IMR-90 (cell line): ENCODE measurements around the gene PIWIL4. TPM values are rescaled to one million over a fixed set of nuclear protein-coding genes. Genes with fewer than 3 reads are reported as not detected.

Experiments
- ATAC-seq: fragments of 200-7000 bp; cut with Tn5 transposase; 2 replicates; pipeline ENCODE4 v1.9.1; 2020; ENCODE audit warnings: low read depth, mild to moderate bottlenecking, moderate library complexity
- BruUV-seq: library from RNA; stranded (reverse); fragments of 400-500 nt; replicated peaks from 2 replicates; lab custom pipeline; 2021; lab: Mats Ljungman, UMichigan
- CTCF ChIA-PET: fragments of 300-600 bp; formaldehyde crosslinking; extraction: SDS; loops from one replicate; lab custom pipeline; 2021; ENCODE audit warnings: antibody characterized with exemption; lab: Yijun Ruan, JAX
- POLR2A ChIA-PET: fragments of 300-600 bp; sonication (Branson Sonifier 250); formaldehyde crosslinking; loops from one replicate; lab custom pipeline; 2022; ENCODE audit warnings: antibody characterized with exemption; ENCODE audit not compliant: unreplicated experiment; lab: Charles Lee
- DNase-seq: peaks from one replicate; pipeline ENCODE4 v3.0.0; 2013
- H2AFZ ChIP-seq: replicated peaks from 2 replicates; pipeline ENCODE3; 2013; ENCODE audit warnings: low read length, mild to moderate bottlenecking; ENCODE audit not compliant: poor library complexity
- H2AK5ac ChIP-seq: 2 replicates; pipeline ENCODE4 v1.6.1; 2013; ENCODE audit warnings: low read depth, low read length, inconsistent platforms
- H2AK9ac ChIP-seq: replicated peaks from 2 replicates; pipeline ENCODE3; 2013; ENCODE audit warnings: mild to moderate bottlenecking, low read depth, low read length, moderate library complexity; ENCODE audit not compliant: poor library complexity
- H2BK120ac ChIP-seq: 2 replicates; pipeline ENCODE4 v1.6.1; 2013; ENCODE audit warnings: low read depth, low read length, inconsistent platforms
- H2BK15ac ChIP-seq: 3 replicates; pipeline ENCODE4 v1.6.1; 2013; ENCODE audit warnings: low read depth, low read length, inconsistent platforms
- H2BK20ac ChIP-seq: 2 replicates; pipeline ENCODE4 v1.6.1; 2013; ENCODE audit warnings: low read depth, mild to moderate bottlenecking, inconsistent platforms, low read length, moderate library complexity
- H2BK5ac ChIP-seq: 2 replicates; pipeline ENCODE4 v1.6.1; 2013; ENCODE audit warnings: mild to moderate bottlenecking, low read depth, low read length, inconsistent platforms; ENCODE audit not compliant: poor library complexity, severe bottlenecking
- H3K14ac ChIP-seq: replicated peaks from 2 replicates; pipeline ENCODE4 v1.6.1; 2013; ENCODE audit warnings: low read depth, low read length, inconsistent platforms
- H3K18ac ChIP-seq: 2 replicates; pipeline ENCODE4 v1.6.1; 2013; ENCODE audit warnings: low read depth, low read length, control low read depth
- H3K23ac ChIP-seq: 2 replicates; pipeline ENCODE4 v1.6.1; 2013; ENCODE audit warnings: low read depth, low read length, inconsistent platforms
- H3K27ac ChIP-seq: 2 replicates; pipeline ENCODE4 v1.5.1; 2013; ENCODE audit warnings: mild to moderate bottlenecking, control low read depth, low read length; ENCODE audit not compliant: insufficient read depth
- H3K27me3 ChIP-seq: 2 replicates; pipeline ENCODE4 v1.6.1; 2013; ENCODE audit warnings: low read length; ENCODE audit not compliant: control insufficient read depth, insufficient read depth
- H3K36me3 ChIP-seq: 2 replicates; pipeline ENCODE4 v1.6.1; 2013; ENCODE audit warnings: low read length, mixed read lengths; ENCODE audit not compliant: control insufficient read depth, insufficient read depth
- H3K4ac ChIP-seq: 2 replicates; pipeline ENCODE4 v1.6.1; 2013; ENCODE audit warnings: low read depth, low read length, inconsistent platforms
- H3K4me1 ChIP-seq: 2 replicates; pipeline ENCODE4 v1.6.1; 2013; ENCODE audit warnings: low read length, mixed read lengths; ENCODE audit not compliant: control insufficient read depth, insufficient read depth
- H3K4me2 ChIP-seq: 2 replicates; pipeline ENCODE4 v1.6.1; 2013; ENCODE audit warnings: low read depth, mild to moderate bottlenecking, control low read depth, low read length, moderate library complexity
- H3K4me3 ChIP-seq: 2 replicates; pipeline ENCODE4 v1.5.1; 2013; ENCODE audit warnings: low read depth, mild to moderate bottlenecking, control low read depth, low read length, moderate library complexity; ENCODE audit not compliant: insufficient read depth
- H3K56ac ChIP-seq: 2 replicates; pipeline ENCODE4 v1.6.1; 2013; ENCODE audit warnings: low read length, inconsistent platforms; ENCODE audit not compliant: insufficient read depth; ENCODE audit errors: extremely low read depth
- H3K79me1 ChIP-seq, 2 experiments: 2 replicates each; pipeline ENCODE4 v1.6.1; 2013; ENCODE audit warnings: low read length in 2 of 2, inconsistent platforms in 1 of 2, low read depth in 1 of 2
- H3K9ac ChIP-seq: 2 replicates; pipeline ENCODE4 v1.6.1; 2013; ENCODE audit warnings: low read depth, low read length, control low read depth
- H3K9me1 ChIP-seq: 2 replicates; pipeline ENCODE4 v1.6.1; 2013; ENCODE audit warnings: low read length, inconsistent platforms; ENCODE audit not compliant: insufficient read depth
- H3K9me3 ChIP-seq: 2 replicates; pipeline ENCODE4 v1.6.1; 2013; ENCODE audit warnings: low read length; ENCODE audit not compliant: control insufficient read depth, insufficient read depth
- H4K20me1 ChIP-seq: 2 replicates; pipeline ENCODE4 v1.6.1; 2013; ENCODE audit warnings: low read length, inconsistent platforms; ENCODE audit not compliant: insufficient read depth
- H4K5ac ChIP-seq: 2 replicates; pipeline ENCODE4 v1.6.1; 2013; ENCODE audit warnings: mild to moderate bottlenecking, low read depth, low read length, control low read depth
- H4K8ac ChIP-seq, 2 experiments: 2 replicates each; pipeline ENCODE4 v1.6.1; 2013; ENCODE audit warnings: low read depth in 2 of 2, low read length in 2 of 2, control low read depth in 1 of 2, inconsistent platforms in 1 of 2
- H4K91ac ChIP-seq: 2 replicates; pipeline ENCODE4 v1.6.1; 2013; ENCODE audit warnings: low read depth, low read length, inconsistent platforms; ENCODE audit not compliant: insufficient read depth
- BHLHE40 ChIP-seq: fragments of 150-350 bp; IDR thresholded peaks from 2 replicates; pipeline ENCODE4 v1.6.1; 2016; ENCODE audit warnings: mild to moderate bottlenecking, low read depth, low read length
- CEBPB ChIP-seq: IDR thresholded peaks from 2 replicates; pipeline ENCODE4 v1.6.1; 2012; ENCODE audit warnings: low read depth, low read length, improper control_type of control experiment
- CHD1 ChIP-seq: IDR thresholded peaks from 2 replicates; pipeline ENCODE4 v1.6.1; 2012; ENCODE audit warnings: low read depth, low read length, improper control_type of control experiment
- FOS ChIP-seq: fragments of 150-350 bp; IDR thresholded peaks from 2 replicates; pipeline ENCODE4 v1.6.1; 2016; ENCODE audit warnings: low read depth, low read length
- MAFK ChIP-seq: IDR thresholded peaks from 2 replicates; pipeline ENCODE4 v1.6.1; 2012; ENCODE audit warnings: low read depth, low read length, improper control_type of control experiment
- MAZ ChIP-seq: IDR thresholded peaks from 2 replicates; pipeline ENCODE4 v1.6.1; 2012; ENCODE audit warnings: low read depth, mild to moderate bottlenecking, low read length, improper control_type of control experiment, moderate library complexity, borderline replicate concordance
- MXI1 ChIP-seq: IDR thresholded peaks from 2 replicates; pipeline ENCODE4 v1.6.1; 2012; ENCODE audit warnings: low read depth, mild to moderate bottlenecking, low read length, moderate library complexity, borderline replicate concordance
- NFE2L2 ChIP-seq: fragments of 150-350 bp; IDR thresholded peaks from 2 replicates; pipeline ENCODE4 v1.6.1; 2016; ENCODE audit warnings: low read depth, mild to moderate bottlenecking, low read length
- POLR2A ChIP-seq: IDR thresholded peaks from 2 replicates; pipeline ENCODE4 v1.6.1; 2012; ENCODE audit warnings: mild to moderate bottlenecking, low read depth, low read length
- RAD21 ChIP-seq: IDR thresholded peaks from 2 replicates; pipeline ENCODE4 v1.6.1; 2012; ENCODE audit warnings: low read length, improper control_type of control experiment
- RCOR1 ChIP-seq: IDR thresholded peaks from 2 replicates; pipeline ENCODE4 v1.6.1; 2012; ENCODE audit warnings: mild to moderate bottlenecking, low read length, improper control_type of control experiment; ENCODE audit not compliant: insufficient replicate concordance
- RFX5 ChIP-seq: IDR thresholded peaks from 2 replicates; pipeline ENCODE4 v1.8.0; 2012; ENCODE audit warnings: low read depth, mild to moderate bottlenecking, low read length, moderate library complexity
- WGBS, 2 experiments: methylation state at CpG; one replicate each; pipeline versions ENCODE4 v1.1.5 to v1.1.7; 2013; ENCODE audit warnings: missing lambda C conversion rate in 2 of 2; ENCODE audit not compliant: insufficient read length in 1 of 2; ENCODE audit errors: extremely low coverage in 2 of 2; 5-methylcytosine and 5-hydroxymethylcytosine counted together
- dilution Hi-C: fragments of 300-500 bp; cut with HindIII; formaldehyde crosslinking; loops from one replicate; pipeline ENCODE4 v1.14.3; 2018; ENCODE audit warnings: low sequenced_read_pairs; ENCODE audit not compliant: unreplicated experiment
- in situ Hi-C: fragments of 300-500 bp; cut with MboI; formaldehyde crosslinking; loops from 3 replicates; pipeline ENCODE4 v1.14.3; 2019; ENCODE audit warnings: low sequenced_read_pairs, inconsistent platforms, mixed read lengths
- intact Hi-C: fragments of 100-400 bp; cut with micrococcal nuclease; formaldehyde crosslinking; loops from 2 replicates; pipeline ENCODE4 v1.10.0; 2022
- polyA plus RNA-seq, 3 experiments: library from polyadenylated mRNA; depleted of rRNA; stranded (reverse); fragments of >200 nt; gene quantifications; 2 replicates each; pipeline ENCODE4 v1.2.3, GENCODE V29; 2012; ENCODE audit warnings: low replicate concordance in 1 of 3
- total RNA-seq: library from RNA; depleted of rRNA; stranded (reverse); fragments of >200 nt; gene quantifications from 2 replicates; pipeline ENCODE4 v1.2.3, GENCODE V29; 2012
- TF ChIP-seq, protein P1 (sequence below): conservative IDR thresholded peaks from 2 replicates; pipeline ENCODE4 v1.5.1; 2012; ENCODE audit warnings: mild to moderate bottlenecking, low read depth, low read length, improper control_type of control experiment
- TF ChIP-seq, protein P2 (sequence below): fragments of 150-350 bp; IDR thresholded peaks from 2 replicates; pipeline ENCODE4 v1.6.1; 2016; ENCODE audit warnings: low read depth, mild to moderate bottlenecking, low read length, moderate library complexity, borderline replicate concordance
- TF ChIP-seq, protein P3 (sequence below): fragments of 150-350 bp; IDR thresholded peaks from 2 replicates; pipeline ENCODE4 v1.6.1; 2017; ENCODE audit warnings: mild to moderate bottlenecking, antibody characterized with exemption, low read length, low read depth

The PIWIL4 gene
- total and polyA plus RNA-seq, 2 of the 4 experiments (the other 2 are of a cell fraction) = 0.72 to 1.3 TPM

GRCh38 chr11:94597896-94598295 lies 30.7 kb downstream of the PIWIL4 start:
- POLR2A ChIA-PET = no interaction called here

More at GRCh38 chr11:94597896-94598295, 30.7 kb downstream of the PIWIL4 start:
- H3K9me3 ChIP-seq = no peaks in the 10 kb centered on the region
- no peak overlapping the region for H2BK120ac ChIP-seq
- no peak overlapping the region for H2BK20ac ChIP-seq
- no peaks in the 10 kb centered on the region for H3K27me3 ChIP-seq
- in situ Hi-C loops (loop anchor here (5.0 kb wide), 1 partner anchor 81 kb away; no protein-coding TSS in a partner anchor), dilution Hi-C loops (no loop called here), intact Hi-C loops (no loop called here)
- no peak overlapping the region for H3K4me2 ChIP-seq
- DNase-seq = peak; percentile 17
- H3K14ac ChIP-seq = no peak overlapping the region
- no peak overlapping the region for H3K4ac ChIP-seq
- no peak overlapping the region for H2AK5ac ChIP-seq
- H3K36me3 ChIP-seq = no peaks in the 10 kb centered on the region
- H2BK15ac ChIP-seq = no peak overlapping the region
- no TSS peak for BruUV-seq
- WGBS, 2 experiments = no CpG with 5 or more reads among the region's 2 CpGs
- H3K9ac ChIP-seq = no peak overlapping the region
- H3K18ac ChIP-seq = no peak overlapping the region
- no peak overlapping the region for H4K5ac ChIP-seq
- H2AK9ac ChIP-seq = no peak overlapping the region
- no peaks in the 10 kb centered on the region for H3K79me1 ChIP-seq
- H4K8ac ChIP-seq = no peak overlapping the region
- no peak overlapping the region for H2AFZ ChIP-seq
- H3K56ac ChIP-seq = no peak overlapping the region
- no peaks in the 10 kb centered on the region for H4K20me1 ChIP-seq
- peaks cover under 1% of the 10 kb centered on the region; the same call in 1 of the 2 replicates for H3K4me1 ChIP-seq
- TF ChIP-seq, protein P1, sequence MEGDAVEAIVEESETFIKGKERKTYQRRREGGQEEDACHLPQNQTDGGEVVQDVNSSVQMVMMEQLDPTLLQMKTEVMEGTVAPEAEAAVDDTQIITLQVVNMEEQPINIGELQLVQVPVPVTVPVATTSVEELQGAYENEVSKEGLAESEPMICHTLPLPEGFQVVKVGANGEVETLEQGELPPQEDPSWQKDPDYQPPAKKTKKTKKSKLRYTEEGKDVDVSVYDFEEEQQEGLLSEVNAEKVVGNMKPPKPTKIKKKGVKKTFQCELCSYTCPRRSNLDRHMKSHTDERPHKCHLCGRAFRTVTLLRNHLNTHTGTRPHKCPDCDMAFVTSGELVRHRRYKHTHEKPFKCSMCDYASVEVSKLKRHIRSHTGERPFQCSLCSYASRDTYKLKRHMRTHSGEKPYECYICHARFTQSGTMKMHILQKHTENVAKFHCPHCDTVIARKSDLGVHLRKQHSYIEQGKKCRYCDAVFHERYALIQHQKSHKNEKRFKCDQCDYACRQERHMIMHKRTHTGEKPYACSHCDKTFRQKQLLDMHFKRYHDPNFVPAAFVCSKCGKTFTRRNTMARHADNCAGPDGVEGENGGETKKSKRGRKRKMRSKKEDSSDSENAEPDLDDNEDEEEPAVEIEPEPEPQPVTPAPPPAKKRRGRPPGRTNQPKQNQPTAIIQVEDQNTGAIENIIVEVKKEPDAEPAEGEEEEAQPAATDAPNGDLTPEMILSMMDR = no peak
- TF ChIP-seq, protein P2, sequence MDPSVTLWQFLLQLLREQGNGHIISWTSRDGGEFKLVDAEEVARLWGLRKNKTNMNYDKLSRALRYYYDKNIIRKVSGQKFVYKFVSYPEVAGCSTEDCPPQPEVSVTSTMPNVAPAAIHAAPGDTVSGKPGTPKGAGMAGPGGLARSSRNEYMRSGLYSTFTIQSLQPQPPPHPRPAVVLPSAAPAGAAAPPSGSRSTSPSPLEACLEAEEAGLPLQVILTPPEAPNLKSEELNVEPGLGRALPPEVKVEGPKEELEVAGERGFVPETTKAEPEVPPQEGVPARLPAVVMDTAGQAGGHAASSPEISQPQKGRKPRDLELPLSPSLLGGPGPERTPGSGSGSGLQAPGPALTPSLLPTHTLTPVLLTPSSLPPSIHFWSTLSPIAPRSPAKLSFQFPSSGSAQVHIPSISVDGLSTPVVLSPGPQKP = no peak
- TF ChIP-seq MAZ (no peak), FOS (no peak), RFX5 (no peak), RCOR1 (no peak), RAD21 (no peak), CEBPB (no peak), MAFK (no peak), POLR2A (no peak), BHLHE40 (no peak), NFE2L2 (no peak), CHD1 (no peak), MXI1 (no peak)
- TF ChIP-seq, protein P3, sequence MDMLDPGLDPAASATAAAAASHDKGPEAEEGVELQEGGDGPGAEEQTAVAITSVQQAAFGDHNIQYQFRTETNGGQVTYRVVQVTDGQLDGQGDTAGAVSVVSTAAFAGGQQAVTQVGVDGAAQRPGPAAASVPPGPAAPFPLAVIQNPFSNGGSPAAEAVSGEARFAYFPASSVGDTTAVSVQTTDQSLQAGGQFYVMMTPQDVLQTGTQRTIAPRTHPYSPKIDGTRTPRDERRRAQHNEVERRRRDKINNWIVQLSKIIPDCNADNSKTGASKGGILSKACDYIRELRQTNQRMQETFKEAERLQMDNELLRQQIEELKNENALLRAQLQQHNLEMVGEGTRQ = no peak
- no peak overlapping the region for H3K23ac ChIP-seq
- H2BK5ac ChIP-seq = no peak overlapping the region
- no peak overlapping the region for H3K27ac ChIP-seq
- H4K91ac ChIP-seq = no peak overlapping the region
- H3K4me3 ChIP-seq = no peak overlapping the region
- CTCF ChIA-PET = interaction anchor here (1.0 kb wide), 1 partner anchor 11 kb away, joined by 3 read pairs; no protein-coding TSS in a partner anchor
- no peaks in the 10 kb centered on the region for H3K9me1 ChIP-seq
- ATAC-seq = no peak
